Measurements from ENCODE around the gene SMCO2. TPM values are rescaled to one million over a fixed set of nuclear protein-coding genes. Genes with fewer than 3 reads are reported as not detected.

The SMCO2 gene
- total RNA-seq, 1 experiment from 2014 or later: not detected

DNA sequence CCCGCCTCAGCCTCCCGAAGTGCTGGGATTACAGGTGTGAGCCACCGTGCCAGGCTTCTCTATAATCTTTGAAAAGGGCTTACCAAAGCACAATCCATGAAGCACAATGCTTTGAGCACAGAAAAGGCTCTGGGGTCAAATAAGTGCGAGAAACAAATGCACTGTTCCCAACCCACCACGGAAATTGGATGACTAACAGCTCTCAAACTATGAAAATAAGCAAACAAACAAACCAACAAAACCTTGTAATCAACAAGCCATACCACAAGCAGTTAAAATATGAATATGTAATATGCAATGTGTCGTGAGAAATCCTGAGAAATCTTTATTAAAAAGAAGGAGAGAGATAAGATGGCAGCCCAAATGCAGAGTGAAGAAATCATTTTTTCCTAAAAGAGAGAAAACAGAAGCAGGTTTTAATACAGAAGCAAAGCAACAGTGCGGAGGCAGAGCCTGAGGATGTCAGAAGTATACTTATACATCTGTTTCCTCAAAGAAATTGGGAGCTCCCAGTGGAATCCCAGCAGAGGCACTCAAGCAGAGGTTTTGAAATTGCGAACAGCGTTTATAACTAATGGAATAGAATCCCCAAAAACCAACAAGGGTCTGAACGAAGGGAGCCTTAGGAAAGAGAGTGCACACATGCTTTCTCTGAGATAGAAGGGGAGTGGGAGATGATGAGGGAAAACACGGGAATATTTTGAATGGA, 17.1 kb downstream of the SMCO2 start:
- Histone ChIP-seq H3K9me3 (ENCODE audit: control insufficient read depth in 1 of 2, insufficient read depth in 1 of 2, low read depth in 1 of 2, low read length in 2 of 2) (no peaks in the 10 kb centered on the region), H3K79me2 (ENCODE audit: insufficient read depth, low read length) (no peaks in the 10 kb centered on the region), H3K4me1 (ENCODE audit: control insufficient read depth in 1 of 2, insufficient read depth in 2 of 2, low read length in 2 of 2) (peaks cover 9 to 14% of the 10 kb centered on the region in 2 experiments; a peak in 3 of 4 replicates), H3K4me3 (replicated peaks in 1 of 2; ENCODE audit: low read depth in 1 of 2, low read length in 2 of 2) (no peak overlapping the region), H3K27ac (ENCODE audit: low read depth, low read length) (no peak overlapping the region), H4K20me1 (ENCODE audit: insufficient read depth) (no peaks in the 10 kb centered on the region), H3K4me2 (ENCODE audit: low read length) (no peak overlapping the region), H3K27me3 (ENCODE audit: insufficient read depth, low read length) (no peaks in the 10 kb centered on the region), H2AFZ (ENCODE audit: low read depth, low read length, poor library complexity, severe bottlenecking) (no peak overlapping the region), H3K9ac (ENCODE audit: low read length) (no peak overlapping the region), H3K36me3 (ENCODE audit: control insufficient read depth in 1 of 2, insufficient read depth in 2 of 2, low read length in 2 of 2) (no peaks in the 10 kb centered on the region), H3K9me2 (ENCODE audit: insufficient read depth) (no peaks in the 10 kb centered on the region)
- no TSS peak for BruUV-seq (replicated peaks)
- RAD21 ChIA-PET (ENCODE audit: low non-redundant PET in 1 of 2, low total read pairs in 2 of 2, uncharacterized antibody in 2 of 2, unreplicated experiment in 2 of 2): no interaction called here
- POLR2A ChIA-PET: no interaction called here
- TF ChIP-seq EZH2 (IDR thresholded peaks at IDR 0.05) (no peak), FOSL1 (IDR thresholded peaks at IDR 0.05; ENCODE audit: low read depth) (no peak), EZH2phosphoT487 (IDR thresholded peaks at IDR 0.05; ENCODE audit: borderline replicate concordance) (no peak), CBX3 (IDR thresholded peaks at IDR 0.05; ENCODE audit: low read depth) (no peak), RAD21 (IDR thresholded peaks at IDR 0.05; ENCODE audit: low read depth) (no peak), YY1 (IDR thresholded peaks at IDR 0.05; ENCODE audit: extremely low read depth, insufficient replicate concordance, low read depth, low read length) (no peak), ZFX (IDR thresholded peaks at IDR 0.05) (no peak), POLR2AphosphoS5 (IDR thresholded peaks at IDR 0.05; ENCODE audit: low read depth, low read length) (no peak), SIN3A (IDR thresholded peaks at IDR 0.05; ENCODE audit: low read depth) (no peak), TCF7L2 (IDR thresholded peaks at IDR 0.05; ENCODE audit: borderline replicate concordance, extremely low read depth, insufficient read depth, insufficient read length) (no peak), SP1 (IDR thresholded peaks at IDR 0.05; ENCODE audit: low read depth) (no peak), EGR1 (IDR thresholded peaks at IDR 0.05; ENCODE audit: low read depth) (no peak), SRF (IDR thresholded peaks at IDR 0.05; ENCODE audit: low read depth) (no peak), ELF1 (IDR thresholded peaks at IDR 0.05; ENCODE audit: borderline replicate concordance, low read depth) (no peak), POLR2A (IDR thresholded peaks at IDR 0.05; ENCODE audit: borderline replicate concordance, extremely low read depth, insufficient read depth, insufficient read length) (no peak), JUND (IDR thresholded peaks at IDR 0.05) (no peak), ZNF274 (IDR thresholded peaks at IDR 0.05; ENCODE audit: low read depth, low read length) (no peak)
- TF ChIP-seq, protein P1, sequence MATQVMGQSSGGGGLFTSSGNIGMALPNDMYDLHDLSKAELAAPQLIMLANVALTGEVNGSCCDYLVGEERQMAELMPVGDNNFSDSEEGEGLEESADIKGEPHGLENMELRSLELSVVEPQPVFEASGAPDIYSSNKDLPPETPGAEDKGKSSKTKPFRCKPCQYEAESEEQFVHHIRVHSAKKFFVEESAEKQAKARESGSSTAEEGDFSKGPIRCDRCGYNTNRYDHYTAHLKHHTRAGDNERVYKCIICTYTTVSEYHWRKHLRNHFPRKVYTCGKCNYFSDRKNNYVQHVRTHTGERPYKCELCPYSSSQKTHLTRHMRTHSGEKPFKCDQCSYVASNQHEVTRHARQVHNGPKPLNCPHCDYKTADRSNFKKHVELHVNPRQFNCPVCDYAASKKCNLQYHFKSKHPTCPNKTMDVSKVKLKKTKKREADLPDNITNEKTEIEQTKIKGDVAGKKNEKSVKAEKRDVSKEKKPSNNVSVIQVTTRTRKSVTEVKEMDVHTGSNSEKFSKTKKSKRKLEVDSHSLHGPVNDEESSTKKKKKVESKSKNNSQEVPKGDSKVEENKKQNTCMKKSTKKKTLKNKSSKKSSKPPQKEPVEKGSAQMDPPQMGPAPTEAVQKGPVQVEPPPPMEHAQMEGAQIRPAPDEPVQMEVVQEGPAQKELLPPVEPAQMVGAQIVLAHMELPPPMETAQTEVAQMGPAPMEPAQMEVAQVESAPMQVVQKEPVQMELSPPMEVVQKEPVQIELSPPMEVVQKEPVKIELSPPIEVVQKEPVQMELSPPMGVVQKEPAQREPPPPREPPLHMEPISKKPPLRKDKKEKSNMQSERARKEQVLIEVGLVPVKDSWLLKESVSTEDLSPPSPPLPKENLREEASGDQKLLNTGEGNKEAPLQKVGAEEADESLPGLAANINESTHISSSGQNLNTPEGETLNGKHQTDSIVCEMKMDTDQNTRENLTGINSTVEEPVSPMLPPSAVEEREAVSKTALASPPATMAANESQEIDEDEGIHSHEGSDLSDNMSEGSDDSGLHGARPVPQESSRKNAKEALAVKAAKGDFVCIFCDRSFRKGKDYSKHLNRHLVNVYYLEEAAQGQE (IDR thresholded peaks at IDR 0.05; ENCODE audit: low read depth): no peak
- TF ChIP-seq, protein P2, sequence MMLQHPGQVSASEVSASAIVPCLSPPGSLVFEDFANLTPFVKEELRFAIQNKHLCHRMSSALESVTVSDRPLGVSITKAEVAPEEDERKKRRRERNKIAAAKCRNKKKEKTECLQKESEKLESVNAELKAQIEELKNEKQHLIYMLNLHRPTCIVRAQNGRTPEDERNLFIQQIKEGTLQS (IDR thresholded peaks at IDR 0.05): no peak
- TF ChIP-seq, protein P3, sequence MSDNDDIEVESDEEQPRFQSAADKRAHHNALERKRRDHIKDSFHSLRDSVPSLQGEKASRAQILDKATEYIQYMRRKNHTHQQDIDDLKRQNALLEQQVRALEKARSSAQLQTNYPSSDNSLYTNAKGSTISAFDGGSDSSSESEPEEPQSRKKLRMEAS (IDR thresholded peaks at IDR 0.05): no peak
- DNase-seq (ENCODE audit: low read depth, low spot score) (no peak), ATAC-seq (no peak)
- CTCF ChIA-PET: no interaction called here
- intact Hi-C loops (cut with micrococcal nuclease): no loop called here
